SK-N-MC (cell line): ENCODE measurements around the gene MYPOP.

ENCODE experiments used
- DNase-seq: peaks from one replicate; pipeline ENCODE4 v3.0.0-alpha.2; 2011; ENCODE audit warnings: low read depth, low spot score
- H3K27ac ChIP-seq: fragments of 200-600 bp; sonication (generic); 2 replicates; pipeline ENCODE4 v1.5.1; 2016; ENCODE audit warnings: mixed run types
- H3K36me3 ChIP-seq: fragments of 200-600 bp; sonication (generic); 2 replicates; pipeline ENCODE4 v1.6.1; 2017; ENCODE audit warnings: antibody characterized with exemption, low read length, mixed read lengths; ENCODE audit not compliant: insufficient read depth
- H3K4me3 ChIP-seq: fragments of 200-600 bp; sonication (generic); 2 replicates; pipeline ENCODE4 v1.5.1; 2016
- H3K9ac ChIP-seq: fragments of 200-600 bp; sonication (generic); 2 replicates; pipeline ENCODE4 v1.8.0; 2017; ENCODE audit warnings: mixed run types, mixed read lengths; ENCODE audit not compliant: insufficient read length
- H3K9me3 ChIP-seq: fragments of 200-600 bp; sonication (generic); 2 replicates; pipeline ENCODE4 v1.6.1; 2017; ENCODE audit warnings: low read depth, mild to moderate bottlenecking, antibody characterized with exemption, low read length, moderate library complexity, mixed read lengths
- EZH2 ChIP-seq: fragments of 200-600 bp; sonication (generic); IDR thresholded peaks from one replicate; pipeline ENCODE4 v1.6.1; 2017; ENCODE audit warnings: antibody characterized with exemption
- FOXP2 ChIP-seq: optimal IDR thresholded peaks from 2 replicates; pipeline ENCODE3; 2011; ENCODE audit warnings: mild to moderate bottlenecking, moderate library complexity; ENCODE audit not compliant: insufficient read depth; ENCODE audit errors: extremely low read length, control extremely low read depth
- POLR2AphosphoS5 ChIP-seq: IDR thresholded peaks from 2 replicates; pipeline ENCODE4 v1.6.1; 2012; ENCODE audit warnings: mild to moderate bottlenecking, low read depth, low read length, borderline replicate concordance

The MYPOP gene

GRCh38 chr19:45881909-45882528 is 20.4 kb downstream of the MYPOP start:
- Histone ChIP-seq H3K4me3 (no peak overlapping the region), H3K27ac (no peak overlapping the region)

GRCh38 chr19:45881082-45881908 is 21.1 kb downstream of the MYPOP start:
- no peak overlapping the region for H3K4me3 ChIP-seq
- TF ChIP-seq POLR2AphosphoS5: no peak
- no peak for TF ChIP-seq FOXP2
- no peak for TF ChIP-seq EZH2
- no peak overlapping the region for H3K27ac ChIP-seq
- H3K9ac ChIP-seq: no peak overlapping the region
- DNase-seq: no peak
- H3K9me3 ChIP-seq: no peaks in the 10 kb centered on the region
- no peaks in the 10 kb centered on the region for H3K36me3 ChIP-seq

More at GRCh38 chr19:45881909-45882528, 20.4 kb downstream of the MYPOP start:
- Histone ChIP-seq H3K9me3 (no peaks in the 10 kb centered on the region), H3K9ac (no peak overlapping the region), H3K36me3 (no peaks in the 10 kb centered on the region)
- no peak for TF ChIP-seq EZH2
- TF ChIP-seq FOXP2: no peak
- no peak; the same call in 1 of the 2 replicates for TF ChIP-seq POLR2AphosphoS5
- no peak for DNase-seq

GRCh38 chr19:45879971-45880370 is 22.4 kb downstream of the MYPOP start:
- no peak for TF ChIP-seq FOXP2
- TF ChIP-seq POLR2AphosphoS5: no peak
- no peak for TF ChIP-seq EZH2
- DNase-seq: no peak
- Histone ChIP-seq H3K9me3 (no peaks in the 10 kb centered on the region), H3K9ac (no peak overlapping the region), H3K27ac (no peak overlapping the region), H3K4me3 (no peak overlapping the region), H3K36me3 (no peaks in the 10 kb centered on the region)

- Histone ChIP-seq H3K36me3 (no peaks in the 10 kb centered on the region), H3K4me3 (no peak overlapping the region), H3K9me3 (no peaks in the 10 kb centered on the region), H3K9ac (no peak overlapping the region), H3K27ac (no peak overlapping the region)
- TF ChIP-seq FOXP2 (no peak), POLR2AphosphoS5 (no peak), EZH2 (no peak)
- DNase-seq: no peak
Observed at GRCh38 chr19:45879055-45879454, 23.4 kb downstream of the MYPOP start.

GRCh38 chr19:45878043-45878794 is 24.2 kb downstream of the MYPOP start:
- H3K27ac ChIP-seq: no peak overlapping the region
- no peak overlapping the region for H3K4me3 ChIP-seq
- DNase-seq: no peak
- H3K9ac ChIP-seq: no peak overlapping the region
- no peak for TF ChIP-seq EZH2
- no peak for TF ChIP-seq POLR2AphosphoS5
- TF ChIP-seq FOXP2: no peak
- H3K36me3 ChIP-seq: no peaks in the 10 kb centered on the region
- no peaks in the 10 kb centered on the region for H3K9me3 ChIP-seq

GRCh38 chr19:45876411-45877197 is 25.8 kb downstream of the MYPOP start:
- Histone ChIP-seq H3K27ac (no peak overlapping the region), H3K4me3 (no peak overlapping the region), H3K9me3 (no peaks in the 10 kb centered on the region), H3K36me3 (no peaks in the 10 kb centered on the region), H3K9ac (no peak overlapping the region)
- no peak for TF ChIP-seq EZH2
- no peak for TF ChIP-seq FOXP2
- TF ChIP-seq POLR2AphosphoS5: no peak
- DNase-seq: no peak

- Histone ChIP-seq H3K36me3 (no peaks in the 10 kb centered on the region), H3K9me3 (no peaks in the 10 kb centered on the region), H3K27ac (no peak overlapping the region), H3K9ac (no peak overlapping the region), H3K4me3 (no peak overlapping the region)
- no peak for DNase-seq
- TF ChIP-seq EZH2 (no peak), POLR2AphosphoS5 (no peak), FOXP2 (no peak)
Observed at GRCh38 chr19:45876161-45876410, 26.3 kb downstream of the MYPOP start.

GRCh38 chr19:45874620-45874966 is 27.8 kb downstream of the MYPOP start:
- no peak overlapping the region for H3K4me3 ChIP-seq
- no peak overlapping the region for H3K27ac ChIP-seq
- no peaks in the 10 kb centered on the region for H3K9me3 ChIP-seq
- no peaks in the 10 kb centered on the region for H3K36me3 ChIP-seq
- TF ChIP-seq FOXP2 (no peak), EZH2 (no peak), POLR2AphosphoS5 (no peak)
- DNase-seq: no peak
- H3K9ac ChIP-seq: no peak overlapping the region
